Trophoblast cell (in vitro differentiated cells and primary cell): ENCODE results near the gene COL4A5.

Experiments
- DNase-seq, 2 donors: peaks; one replicate each; pipeline ENCODE4 v3.0.0-alpha.2; 2016
- H2AFZ ChIP-seq: 2 replicates; pipeline ENCODE4 v1.6.1; 2013; ENCODE audit warnings: low read length, moderate library complexity, mild to moderate bottlenecking; ENCODE audit not compliant: insufficient read depth, poor library complexity
- H2AK5ac ChIP-seq: 2 replicates; pipeline ENCODE4 v1.6.1; 2013; ENCODE audit warnings: mild to moderate bottlenecking, low read length
- H2BK120ac ChIP-seq: 2 replicates; pipeline ENCODE4 v1.6.1; 2013; ENCODE audit warnings: low read length, mild to moderate bottlenecking, moderate library complexity; ENCODE audit not compliant: insufficient read depth, poor library complexity
- H2BK12ac ChIP-seq: 2 replicates; pipeline ENCODE4 v1.6.1; 2013; ENCODE audit warnings: mild to moderate bottlenecking, low read length, moderate library complexity
- H2BK5ac ChIP-seq: 2 replicates; pipeline ENCODE4 v1.6.1; 2013; ENCODE audit warnings: low read length, low read depth, moderate library complexity, mild to moderate bottlenecking; ENCODE audit not compliant: poor library complexity
- H3K14ac ChIP-seq: 2 replicates; pipeline ENCODE4 v1.6.1; 2013; ENCODE audit warnings: mild to moderate bottlenecking, low read length
- H3K18ac ChIP-seq: 2 replicates; pipeline ENCODE4 v1.6.1; 2013; ENCODE audit warnings: mild to moderate bottlenecking, low read length
- H3K23ac ChIP-seq: 2 replicates; pipeline ENCODE4 v1.6.1; 2013; ENCODE audit warnings: low read length
- H3K27ac ChIP-seq: 2 replicates; pipeline ENCODE4 v1.5.1; 2013; ENCODE audit warnings: low read depth, mild to moderate bottlenecking, inconsistent platforms, low read length, moderate library complexity
- H3K27me3 ChIP-seq: 2 replicates; pipeline ENCODE4 v1.6.1; 2013; ENCODE audit warnings: inconsistent platforms, mild to moderate bottlenecking, low read length, moderate library complexity; ENCODE audit not compliant: insufficient read depth
- H3K36me3 ChIP-seq, 2 experiments: 1 replicate in 1 of 2; 2 replicates in 1 of 2; pipeline ENCODE4 v1.6.1; 2013; ENCODE audit warnings: low read length in 2 of 2, mild to moderate bottlenecking in 2 of 2, moderate library complexity in 1 of 2; ENCODE audit not compliant: insufficient read depth in 2 of 2, control insufficient read depth in 1 of 2
- H3K4ac ChIP-seq: 2 replicates; pipeline ENCODE4 v1.6.1; 2013; ENCODE audit warnings: low read depth, mild to moderate bottlenecking, low read length, moderate library complexity
- H3K4me1 ChIP-seq, 2 experiments: 1 replicate in 1 of 2; 2 replicates in 1 of 2; pipeline ENCODE4 v1.6.1; 2013; ENCODE audit warnings: low read length in 2 of 2, mild to moderate bottlenecking in 2 of 2, moderate library complexity in 1 of 2; ENCODE audit not compliant: insufficient read depth in 2 of 2, control insufficient read depth in 1 of 2
- H3K4me2 ChIP-seq: 2 replicates; pipeline ENCODE4 v1.6.1; 2013; ENCODE audit warnings: inconsistent platforms, mild to moderate bottlenecking, low read length, moderate library complexity
- H3K4me3 ChIP-seq: 2 replicates; pipeline ENCODE4 v1.5.1; 2013; ENCODE audit warnings: mild to moderate bottlenecking, low read depth, low read length, inconsistent platforms
- H3K79me1 ChIP-seq: one replicate; pipeline ENCODE4 v1.6.1; 2013; ENCODE audit warnings: low read length
- H3K79me2 ChIP-seq: 2 replicates; pipeline ENCODE4 v1.6.1; 2013; ENCODE audit warnings: low read length, mild to moderate bottlenecking; ENCODE audit not compliant: control insufficient read depth, insufficient read depth, poor library complexity
- H3K9ac ChIP-seq: 2 replicates; pipeline ENCODE4 v1.6.1; 2013; ENCODE audit warnings: mild to moderate bottlenecking, low read length
- H3K9me3 ChIP-seq: 2 replicates; pipeline ENCODE4 v1.6.1; 2013; ENCODE audit warnings: low read depth, mild to moderate bottlenecking, control low read depth, inconsistent platforms, low read length; ENCODE audit not compliant: insufficient read depth
- H4K12ac ChIP-seq: 2 replicates; pipeline ENCODE4 v1.6.1; 2013; ENCODE audit warnings: low read depth, mild to moderate bottlenecking, low read length, moderate library complexity
- H4K8ac ChIP-seq: 2 replicates; pipeline ENCODE4 v1.6.1; 2013; ENCODE audit warnings: low read depth, mild to moderate bottlenecking, low read length, moderate library complexity
- H4K91ac ChIP-seq: one replicate; pipeline ENCODE4 v1.6.1; 2013; ENCODE audit warnings: low read depth, mild to moderate bottlenecking, low read length, moderate library complexity
- WGBS: extraction: QIAGEN DNeasy Blood & Tissue Kit; methylation state at CpG from one replicate; pipeline ENCODE4 v1.1.7; 2013; ENCODE audit warnings: missing lambda C conversion rate; ENCODE audit not compliant: insufficient read length, insufficient coverage; ENCODE audit errors: extremely low coverage; 5-methylcytosine and 5-hydroxymethylcytosine counted together

COL4A5 gene

GRCh38 chrX:108541286-108541685, 101.6 kb downstream of the COL4A5 start:
- H3K79me2 ChIP-seq: no peaks in the 10 kb centered on the region
- H3K14ac ChIP-seq: no peak overlapping the region
- H4K12ac ChIP-seq: no peak overlapping the region
- no peaks in the 10 kb centered on the region for H3K9me3 ChIP-seq
- H3K9ac ChIP-seq: no peak overlapping the region
- H3K27ac ChIP-seq: no peak overlapping the region
- no peak overlapping the region for H4K8ac ChIP-seq
- H2AFZ ChIP-seq: no peak overlapping the region
- no peak overlapping the region for H3K4me3 ChIP-seq
- no peak overlapping the region for H2BK12ac ChIP-seq
- H3K4ac ChIP-seq: no peak overlapping the region
- no peak overlapping the region for H3K4me2 ChIP-seq
- no peak overlapping the region for H2AK5ac ChIP-seq
- no peak overlapping the region for H4K91ac ChIP-seq
- H2BK120ac ChIP-seq: no peak overlapping the region
- DNase-seq: no peak
- H3K23ac ChIP-seq: no peak overlapping the region
- H3K18ac ChIP-seq: no peak overlapping the region
- no peaks in the 10 kb centered on the region for H3K36me3 ChIP-seq
- no peaks in the 10 kb centered on the region for H3K27me3 ChIP-seq
- H3K4me1 ChIP-seq: no peaks in the 10 kb centered on the region
- no peak overlapping the region for H2BK5ac ChIP-seq
- H3K79me1 ChIP-seq: no peaks in the 10 kb centered on the region

GRCh38 chrX:108557580-108557979, 117.9 kb downstream of the COL4A5 start:
- Histone ChIP-seq H3K36me3 (peaks cover 0 to 4% of the 10 kb centered on the region in 2 experiments), H2BK5ac (no peak overlapping the region), H3K27me3 (no peaks in the 10 kb centered on the region), H4K8ac (no peak overlapping the region), H3K14ac (no peak overlapping the region), H3K4ac (no peak overlapping the region), H2BK120ac (no peak overlapping the region), H4K91ac (no peak overlapping the region), H2BK12ac (no peak overlapping the region), H3K4me3 (no peak overlapping the region), H3K9ac (no peak overlapping the region), H3K27ac (no peak overlapping the region), H3K18ac (no peak overlapping the region), H3K79me2 (no peaks in the 10 kb centered on the region), H2AFZ (no peak overlapping the region), H3K4me2 (no peak overlapping the region), H4K12ac (no peak overlapping the region), H3K4me1 (no peaks in the 10 kb centered on the region), H3K9me3 (no peaks in the 10 kb centered on the region), H2AK5ac (no peak overlapping the region), H3K23ac (no peak overlapping the region), H3K79me1 (no peaks in the 10 kb centered on the region)
- WGBS: no CpG with 5 or more reads among the region's 4 CpGs
- DNase-seq: no peak

- no peaks in the 10 kb centered on the region for H3K9me3 ChIP-seq
- H2BK5ac ChIP-seq: no peak overlapping the region
- H3K23ac ChIP-seq: no peak overlapping the region
- H4K8ac ChIP-seq: no peak overlapping the region
- H2AK5ac ChIP-seq: no peak overlapping the region
- no peak overlapping the region for H3K18ac ChIP-seq
- H3K27me3 ChIP-seq: no peaks in the 10 kb centered on the region
- no peak overlapping the region for H3K4me2 ChIP-seq
- no CpG with 5 or more reads among the region's 1 CpG for whole genome bisulfite sequencing
- H4K12ac ChIP-seq: no peak overlapping the region
- no peak overlapping the region for H2BK120ac ChIP-seq
- H3K27ac ChIP-seq: no peak overlapping the region
- no peak overlapping the region for H4K91ac ChIP-seq
- no peak overlapping the region for H3K14ac ChIP-seq
- no peak overlapping the region for H3K9ac ChIP-seq
- peaks cover 0 to 4% of the 10 kb centered on the region in 2 experiments for H3K36me3 ChIP-seq
- H3K79me1 ChIP-seq: no peaks in the 10 kb centered on the region
- H3K4me3 ChIP-seq: no peak overlapping the region
- no peaks in the 10 kb centered on the region for H3K79me2 ChIP-seq
- no peak for DNase-seq
- no peak overlapping the region for H3K4ac ChIP-seq
- H3K4me1 ChIP-seq: no peaks in the 10 kb centered on the region
- H2BK12ac ChIP-seq: no peak overlapping the region
- no peak overlapping the region for H2AFZ ChIP-seq
Observed at GRCh38 chrX:108558217-108558616, 118.6 kb downstream of the COL4A5 start.

- H3K27ac ChIP-seq: no peak overlapping the region
- no peak overlapping the region for H3K23ac ChIP-seq
- H3K36me3 ChIP-seq: peaks cover 1 to 2% of the 10 kb centered on the region in 2 experiments
- no peaks in the 10 kb centered on the region for H3K27me3 ChIP-seq
- no peak overlapping the region for H3K18ac ChIP-seq
- no peak overlapping the region for H3K4ac ChIP-seq
- H2AFZ ChIP-seq: no peak overlapping the region
- no peak overlapping the region for H3K14ac ChIP-seq
- H3K4me1 ChIP-seq: no peaks in the 10 kb centered on the region
- H4K12ac ChIP-seq: no peak overlapping the region
- no peaks in the 10 kb centered on the region for H3K9me3 ChIP-seq
- no peak overlapping the region for H3K9ac ChIP-seq
- H3K4me3 ChIP-seq: no peak overlapping the region
- no peak for DNase-seq
- H3K79me2 ChIP-seq: no peaks in the 10 kb centered on the region
- no peak overlapping the region for H2BK12ac ChIP-seq
- no peak overlapping the region for H2BK120ac ChIP-seq
- H4K8ac ChIP-seq: no peak overlapping the region
- H3K79me1 ChIP-seq: no peaks in the 10 kb centered on the region
- no peak overlapping the region for H4K91ac ChIP-seq
- no peak overlapping the region for H2BK5ac ChIP-seq
- no peak overlapping the region for H3K4me2 ChIP-seq
- H2AK5ac ChIP-seq: no peak overlapping the region
Observed at GRCh38 chrX:108573136-108573535, 133.5 kb downstream of the COL4A5 start.

- Histone ChIP-seq H3K4me2 (no peak overlapping the region), H3K79me1 (no peaks in the 10 kb centered on the region), H4K8ac (no peak overlapping the region), H3K79me2 (no peaks in the 10 kb centered on the region), H3K9me3 (no peaks in the 10 kb centered on the region), H4K91ac (no peak overlapping the region), H2AFZ (no peak overlapping the region), H3K36me3 (peaks cover 0 to 3% of the 10 kb centered on the region in 2 experiments), H3K14ac (no peak overlapping the region), H3K23ac (no peak overlapping the region), H3K27ac (no peak overlapping the region), H2BK12ac (no peak overlapping the region), H2BK5ac (no peak overlapping the region), H2BK120ac (no peak overlapping the region), H3K18ac (no peak overlapping the region), H3K4ac (no peak overlapping the region), H3K27me3 (no peaks in the 10 kb centered on the region), H4K12ac (no peak overlapping the region), H3K4me1 (no peaks in the 10 kb centered on the region), H2AK5ac (no peak overlapping the region), H3K4me3 (no peak overlapping the region), H3K9ac (no peak overlapping the region)
- no peak for DNase-seq
- no CpG with 5 or more reads among the region's 1 CpG for WGBS
Observed at GRCh38 chrX:108582151-108582550, 142.5 kb downstream of the COL4A5 start.
